ENCODE measurements around the gene OOSP1.
"Not testable (repeated sequence)": the region's sequence is repeated elsewhere in the genome, so short reads cannot be mapped to it uniquely, and the experiment has no call there.

OOSP1 gene

GRCh38 chr11:59968395-59968783 is 30.2 kb downstream of the OOSP1 start:
- TF ChIP-seq, protein P1, sequence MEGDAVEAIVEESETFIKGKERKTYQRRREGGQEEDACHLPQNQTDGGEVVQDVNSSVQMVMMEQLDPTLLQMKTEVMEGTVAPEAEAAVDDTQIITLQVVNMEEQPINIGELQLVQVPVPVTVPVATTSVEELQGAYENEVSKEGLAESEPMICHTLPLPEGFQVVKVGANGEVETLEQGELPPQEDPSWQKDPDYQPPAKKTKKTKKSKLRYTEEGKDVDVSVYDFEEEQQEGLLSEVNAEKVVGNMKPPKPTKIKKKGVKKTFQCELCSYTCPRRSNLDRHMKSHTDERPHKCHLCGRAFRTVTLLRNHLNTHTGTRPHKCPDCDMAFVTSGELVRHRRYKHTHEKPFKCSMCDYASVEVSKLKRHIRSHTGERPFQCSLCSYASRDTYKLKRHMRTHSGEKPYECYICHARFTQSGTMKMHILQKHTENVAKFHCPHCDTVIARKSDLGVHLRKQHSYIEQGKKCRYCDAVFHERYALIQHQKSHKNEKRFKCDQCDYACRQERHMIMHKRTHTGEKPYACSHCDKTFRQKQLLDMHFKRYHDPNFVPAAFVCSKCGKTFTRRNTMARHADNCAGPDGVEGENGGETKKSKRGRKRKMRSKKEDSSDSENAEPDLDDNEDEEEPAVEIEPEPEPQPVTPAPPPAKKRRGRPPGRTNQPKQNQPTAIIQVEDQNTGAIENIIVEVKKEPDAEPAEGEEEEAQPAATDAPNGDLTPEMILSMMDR (IDR thresholded peaks at IDR 0.05) = no peak
- Histone ChIP-seq H3K36me3 (no peaks in the 10 kb centered on the region), H3K9me3 (no peaks in the 10 kb centered on the region), H3K27me3 (no peaks in the 10 kb centered on the region), H3K4me1 (no peaks in the 10 kb centered on the region), H3K27ac (no peak overlapping the region), H3K4me3 (no peak overlapping the region)
- DNase-seq = no peak
- intact Hi-C loops (cut with DNase I; ENCODE audit: low total_unique reads) = loop anchor here (5.0 kb wide), 1 partner anchor 514 kb away; no protein-coding TSS in a partner anchor

- intact Hi-C loops (cut with DNase I; ENCODE audit: low total_unique reads) = no loop called here
- Histone ChIP-seq H3K27ac (no peak overlapping the region), H3K36me3 (no peaks in the 10 kb centered on the region), H3K4me1 (no peaks in the 10 kb centered on the region), H3K4me3 (no peak overlapping the region), H3K27me3 (no peaks in the 10 kb centered on the region), H3K9me3 (no peaks in the 10 kb centered on the region)
- TF ChIP-seq, protein P1 (IDR thresholded peaks at IDR 0.05) = no peak
- no peak for DNase-seq
Observed at GRCh38 chr11:59973097-59973496, 34.9 kb downstream of the OOSP1 start.

- DNase-seq = no peak
- H3K4me1 ChIP-seq = no peaks in the 10 kb centered on the region
- no peaks in the 10 kb centered on the region for H3K27me3 ChIP-seq
- H3K36me3 ChIP-seq = no peaks in the 10 kb centered on the region
- H3K9me3 ChIP-seq = no peaks in the 10 kb centered on the region
- no peak overlapping the region for H3K4me3 ChIP-seq
- no peak overlapping the region for H3K27ac ChIP-seq
- intact Hi-C loops (cut with DNase I; ENCODE audit: low total_unique reads) = no loop called here
- TF ChIP-seq, protein P1 (IDR thresholded peaks at IDR 0.05) = no peak
Observed at GRCh38 chr11:59981106-59981770, 43.0 kb downstream of the OOSP1 start.

DNA sequence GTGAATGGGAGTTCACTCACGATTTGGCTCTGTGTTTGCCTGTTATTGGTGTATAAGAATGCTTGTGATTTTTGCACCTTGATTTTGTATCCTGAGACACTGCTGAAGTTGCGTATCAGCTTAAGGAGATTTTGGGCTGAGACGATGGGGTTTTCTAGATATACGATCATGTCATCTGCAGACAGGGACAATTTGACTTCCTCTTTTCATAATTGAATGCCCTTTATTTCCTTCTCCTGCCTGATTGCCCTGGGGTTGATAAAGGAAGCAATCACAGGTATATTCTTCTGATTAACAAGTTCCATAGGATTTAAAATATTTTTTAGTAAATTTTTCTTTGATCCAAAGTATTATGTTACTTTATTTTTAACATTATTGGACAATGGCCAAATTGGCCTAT is 43.8 kb downstream of the OOSP1 start:
- H3K4me3 ChIP-seq; H3K27ac ChIP-seq; DNase-seq; intact Hi-C loops (cut with DNase I; ENCODE audit: low total_unique reads); H3K27me3 ChIP-seq; H3K9me3 ChIP-seq; H3K36me3 ChIP-seq; H3K4me1 ChIP-seq: not testable (repeated sequence)

GRCh38 chr11:59983212-59983611 is 45.0 kb downstream of the OOSP1 start:
- no peaks in the 10 kb centered on the region for H3K36me3 ChIP-seq
- H3K27ac ChIP-seq = no peak overlapping the region
- TF ChIP-seq, protein P1 (IDR thresholded peaks at IDR 0.05) = no peak
- no peak for DNase-seq
- no peak overlapping the region for H3K4me3 ChIP-seq
- intact Hi-C loops (cut with DNase I; ENCODE audit: low total_unique reads) = no loop called here
- no peaks in the 10 kb centered on the region for H3K4me1 ChIP-seq
- H3K9me3 ChIP-seq = no peaks in the 10 kb centered on the region
- H3K27me3 ChIP-seq = no peaks in the 10 kb centered on the region

DNA sequence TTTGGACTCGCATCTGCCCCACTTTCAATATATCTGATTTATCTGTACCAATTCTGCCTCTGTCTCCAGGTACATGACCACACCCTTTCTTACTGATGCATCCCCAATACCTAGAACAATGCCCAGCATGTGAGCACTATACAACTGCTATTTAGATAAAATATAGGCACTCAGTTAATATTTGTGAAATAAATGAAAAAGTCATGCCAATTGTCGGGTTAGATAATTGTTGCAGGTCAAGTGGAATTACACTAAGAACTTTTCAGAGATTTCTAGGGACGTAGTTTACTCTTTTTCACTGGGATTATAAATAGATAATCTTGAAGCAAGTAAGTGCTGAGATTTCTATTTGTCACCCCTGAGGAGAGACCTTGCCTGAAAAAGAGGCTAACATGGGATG is 46.1 kb downstream of the OOSP1 start:
- Histone ChIP-seq H3K36me3 (no peaks in the 10 kb centered on the region), H3K27ac (no peak overlapping the region), H3K9me3 (no peaks in the 10 kb centered on the region), H3K4me1 (no peaks in the 10 kb centered on the region), H3K4me3 (no peak overlapping the region), H3K27me3 (no peaks in the 10 kb centered on the region)
- TF ChIP-seq, protein P1 (IDR thresholded peaks at IDR 0.05) = no peak
- DNase-seq = no peak
- intact Hi-C loops (cut with DNase I; ENCODE audit: low total_unique reads) = no loop called here
